ENCODE results near the gene LMO7.

Gene LMO7

GRCh38 chr13:75855847-75856246 lies 219.7 kb downstream of the LMO7 start:
- Histone ChIP-seq H3K79me2 (ENCODE audit: insufficient read depth, low read length) (no peaks in the 10 kb centered on the region), H2AFZ (ENCODE audit: low read length) (no peak overlapping the region), H3K4me1 (ENCODE audit: insufficient read depth, low read length, severe bottlenecking) (no peaks in the 10 kb centered on the region), H3K27me3 (ENCODE audit: insufficient read depth, low read length) (no peaks in the 10 kb centered on the region), H3K27ac (ENCODE audit: low read depth, low read length, poor library complexity, severe bottlenecking) (no peak overlapping the region), H3K9me2 (ENCODE audit: low read depth, low read length) (no peaks in the 10 kb centered on the region), H3F3A (ENCODE audit: insufficient read depth, low read length) (no peaks in the 10 kb centered on the region), H4K20me1 (ENCODE audit: insufficient read depth, low read length) (no peaks in the 10 kb centered on the region), H3K36me3 (ENCODE audit: insufficient read depth, low read length) (peaks cover 58% of the 10 kb centered on the region), H3K9me3 (ENCODE audit: low read length) (no peaks in the 10 kb centered on the region), H3K9ac (ENCODE audit: low read length) (no peak overlapping the region), H3K4me3 (ENCODE audit: low read depth, low read length, poor library complexity, severe bottlenecking) (no peak overlapping the region), H3K4me2 (ENCODE audit: low read length) (no peak overlapping the region)
- no peak for TF ChIP-seq CTCF (IDR thresholded peaks at IDR 0.05; ENCODE audit: low read length)
- TF ChIP-seq EZH2 (IDR thresholded peaks at IDR 0.05; ENCODE audit: borderline replicate concordance, low read length): no peak

- no peak overlapping the region for H3K27ac ChIP-seq (ENCODE audit: low read depth, low read length, poor library complexity, severe bottlenecking)
- peaks cover 48% of the 10 kb centered on the region for H3K36me3 ChIP-seq (ENCODE audit: insufficient read depth, low read length)
- no peaks in the 10 kb centered on the region for H4K20me1 ChIP-seq (ENCODE audit: insufficient read depth, low read length)
- no peak overlapping the region for H3K4me3 ChIP-seq (ENCODE audit: low read depth, low read length, poor library complexity, severe bottlenecking)
- no peaks in the 10 kb centered on the region for H3K79me2 ChIP-seq (ENCODE audit: insufficient read depth, low read length)
- H3K4me2 ChIP-seq (ENCODE audit: low read length): no peak overlapping the region
- no peak overlapping the region for H3K9ac ChIP-seq (ENCODE audit: low read length)
- H3K9me3 ChIP-seq (ENCODE audit: low read length): no peaks in the 10 kb centered on the region
- no peak for TF ChIP-seq CTCF (IDR thresholded peaks at IDR 0.05; ENCODE audit: low read length)
- H2AFZ ChIP-seq (ENCODE audit: low read length): no peak overlapping the region
- H3K9me2 ChIP-seq (ENCODE audit: low read depth, low read length): no peaks in the 10 kb centered on the region
- H3K4me1 ChIP-seq (ENCODE audit: insufficient read depth, low read length, severe bottlenecking): no peaks in the 10 kb centered on the region
- no peaks in the 10 kb centered on the region for H3F3A ChIP-seq (ENCODE audit: insufficient read depth, low read length)
- H3K27me3 ChIP-seq (ENCODE audit: insufficient read depth, low read length): no peaks in the 10 kb centered on the region
Observed at GRCh38 chr13:75857291-75857690, 221.2 kb downstream of the LMO7 start.

- Histone ChIP-seq H3K9ac (ENCODE audit: low read length) (no peak overlapping the region), H3K27ac (ENCODE audit: low read depth, low read length, poor library complexity, severe bottlenecking) (no peak overlapping the region), H3K4me3 (ENCODE audit: low read depth, low read length, poor library complexity, severe bottlenecking) (no peak overlapping the region), H3F3A (ENCODE audit: insufficient read depth, low read length) (no peaks in the 10 kb centered on the region), H3K79me2 (ENCODE audit: insufficient read depth, low read length) (no peaks in the 10 kb centered on the region), H3K27me3 (ENCODE audit: insufficient read depth, low read length) (no peaks in the 10 kb centered on the region), H3K4me1 (ENCODE audit: insufficient read depth, low read length, severe bottlenecking) (no peaks in the 10 kb centered on the region), H3K9me2 (ENCODE audit: low read depth, low read length) (no peaks in the 10 kb centered on the region), H4K20me1 (ENCODE audit: insufficient read depth, low read length) (no peaks in the 10 kb centered on the region), H3K9me3 (ENCODE audit: low read length) (no peaks in the 10 kb centered on the region), H3K4me2 (ENCODE audit: low read length) (no peak overlapping the region), H3K36me3 (ENCODE audit: insufficient read depth, low read length) (peaks cover 17% of the 10 kb centered on the region; the same call in 1 of the 2 replicates), H2AFZ (ENCODE audit: low read length) (no peak overlapping the region)
- TF ChIP-seq EZH2 (IDR thresholded peaks at IDR 0.05; ENCODE audit: borderline replicate concordance, low read length) (no peak), CTCF (IDR thresholded peaks at IDR 0.05; ENCODE audit: low read length) (no peak)
Observed at GRCh38 chr13:75860935-75861334, 224.8 kb downstream of the LMO7 start.
